Sigmoid colon (tissue), 7 donors: Measurements from ENCODE around the gene ARSB. TPM values are rescaled to one million over a fixed set of nuclear protein-coding genes. Genes with fewer than 3 reads are reported as not detected.

Experiments used
- DNase-seq: peaks from one replicate; pipeline ENCODE4 v3.0.0-alpha.2; 2019
- H3K27ac ChIP-seq, 4 donors: fragments of 200-600 bp; sonication (generic); one replicate each; pipeline ENCODE4 v1.5.1; 2016 to 2019; ENCODE audit warnings: mild to moderate bottlenecking in 1 of 4
- H3K27me3 ChIP-seq, 3 donors: fragments of 200-600 bp; sonication (generic); one replicate each; pipeline ENCODE4 v1.5.1; 2019; ENCODE audit warnings: mild to moderate bottlenecking in 1 of 3
- H3K36me3 ChIP-seq, 4 donors: fragments of 200-600 bp; sonication (generic); one replicate each; pipeline ENCODE4 v1.5.1; 2016 to 2019
- H3K4me1 ChIP-seq, 4 donors: fragments of 200-600 bp; sonication (generic); one replicate each; pipeline ENCODE4 v1.5.1; 2017 to 2019
- H3K4me3 ChIP-seq, 4 donors: fragments of 200-600 bp; sonication (generic); one replicate each; pipeline ENCODE4 v1.5.1; 2017 to 2019; ENCODE audit warnings: mild to moderate bottlenecking in 2 of 4, moderate library complexity in 1 of 4
- H3K9me3 ChIP-seq, 4 donors: fragments of 200-600 bp in 3 of 4; sonication (generic) in 3 of 4; one replicate each; pipeline versions ENCODE4 v1.5.1 to v1.6.1; 2013 to 2019
- CTCF ChIP-seq, 4 experiments: fragments of 450-650 bp in 3 of 4; fragments of 200-600 bp in 1 of 4; IDR thresholded peaks; one replicate each; pipeline ENCODE4 v1.5.1; 2016 to 2019; ENCODE audit warnings: antibody characterized with exemption in 4 of 4, mild to moderate bottlenecking in 3 of 4, moderate library complexity in 2 of 4
- EP300 ChIP-seq, 4 donors: sonication (generic); formaldehyde crosslinking; IDR thresholded peaks; one replicate each; pipeline ENCODE4 v1.6.1; 2017; ENCODE audit warnings: antibody characterized with exemption in 4 of 4
- POLR2A ChIP-seq, 2 donors: fragments of 450-650 bp; IDR thresholded peaks; one replicate each; pipeline ENCODE4 v1.6.1; 2016; ENCODE audit warnings: antibody characterized with exemption in 2 of 2, mild to moderate bottlenecking in 2 of 2, moderate library complexity in 2 of 2
- POLR2AphosphoS5 ChIP-seq, 4 donors: sonication (generic); formaldehyde crosslinking; IDR thresholded peaks; one replicate each; pipeline ENCODE4 v1.6.1; 2017; ENCODE audit warnings: antibody characterized with exemption in 4 of 4
- WGBS, 2 donors: extraction: QIAGEN DNeasy Blood & Tissue Kit; methylation state at CpG; one replicate each; pipeline ENCODE4 v1.1.7; 2013; 5-methylcytosine and 5-hydroxymethylcytosine counted together
- intact Hi-C: fragments of 100-400 bp; cut with DNase I; formaldehyde crosslinking; loops from one replicate; pipeline ENCODE4 v1.15.1; 2023
- polyA plus RNA-seq, 3 donors: library from polyadenylated mRNA; stranded (reverse); fragments of 200-250 nt; gene quantifications; one replicate each; pipeline ENCODE4 v1.2.3, GENCODE V29; 2013
- total RNA-seq, 4 donors: library from RNA; depleted of rRNA; stranded (reverse); fragments of >200 nt; gene quantifications; one replicate each; pipeline ENCODE4 v1.1.0, GENCODE V29; 2016
- donor health status: healthy with polysubstance abuse.
- donor health status: Bipolar disorder and iron deficiency.
- donor health status: healthy.

The ARSB gene
- total and polyA plus RNA-seq, 7 donors, result 1.2 to 22.2 (median 8.6) TPM

- H3K4me3 ChIP-seq, result no peak overlapping the region
- 88 to 91% methylated on average over 9 of the region's 9 CpGs for WGBS, 2 donors
- H3K36me3 ChIP-seq, result no peaks in the 10 kb centered on the region
- no peak overlapping the region for H3K27ac ChIP-seq
- intact Hi-C loops, result no loop called here
- TF ChIP-seq CTCF (IDR thresholded peaks at IDR 0.05) (no peak), POLR2AphosphoS5 (IDR thresholded peaks at IDR 0.05) (no peak), EP300 (IDR thresholded peaks at IDR 0.05) (no peak), POLR2A (IDR thresholded peaks at IDR 0.05) (no peak)
- no peaks in the 10 kb centered on the region for H3K27me3 ChIP-seq
- H3K9me3 ChIP-seq, result no peaks in the 10 kb centered on the region
- no peak for DNase-seq
- peaks cover 0 to 3% (median 0%) of the 10 kb centered on the region in 4 donors for H3K4me1 ChIP-seq
These were observed 54.4 kb downstream of the ARSB start for GRCh38 chr5:78930721-78931120.

DNA sequence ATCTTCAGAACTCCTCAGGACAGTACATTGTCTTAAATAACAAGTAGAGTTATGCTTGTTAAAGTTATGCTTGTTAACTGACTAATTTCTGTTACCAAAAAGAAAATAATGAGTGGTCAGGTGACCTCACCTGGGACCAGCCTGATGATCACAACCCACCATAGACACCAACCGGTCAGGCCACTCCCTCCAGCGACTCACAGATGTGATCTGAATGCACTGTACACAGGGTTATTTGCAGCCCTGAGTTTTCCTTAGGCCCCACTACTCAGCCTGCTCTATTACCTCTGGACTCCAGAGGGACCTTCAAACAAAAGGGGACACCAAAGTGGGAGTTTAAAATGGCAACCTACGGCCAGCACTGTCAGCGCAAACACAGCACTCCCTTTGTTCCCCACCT, 55.3 kb downstream of the ARSB start:
- no peaks in the 10 kb centered on the region for H3K36me3 ChIP-seq
- H3K4me1 ChIP-seq, result peaks cover 0 to 3% (median 0%) of the 10 kb centered on the region in 4 donors
- TF ChIP-seq EP300 (IDR thresholded peaks at IDR 0.05) (no peak), POLR2AphosphoS5 (IDR thresholded peaks at IDR 0.05) (no peak), POLR2A (IDR thresholded peaks at IDR 0.05) (no peak), CTCF (IDR thresholded peaks at IDR 0.05) (no peak)
- H3K27ac ChIP-seq, result no peak overlapping the region
- intact Hi-C loops, result no loop called here
- H3K9me3 ChIP-seq, result no peaks in the 10 kb centered on the region
- DNase-seq, result no peak
- no peaks in the 10 kb centered on the region for H3K27me3 ChIP-seq
- no peak overlapping the region for H3K4me3 ChIP-seq
- WGBS, 2 donors, result 87 to 88% methylated on average over 4 of the region's 4 CpGs

DNA sequence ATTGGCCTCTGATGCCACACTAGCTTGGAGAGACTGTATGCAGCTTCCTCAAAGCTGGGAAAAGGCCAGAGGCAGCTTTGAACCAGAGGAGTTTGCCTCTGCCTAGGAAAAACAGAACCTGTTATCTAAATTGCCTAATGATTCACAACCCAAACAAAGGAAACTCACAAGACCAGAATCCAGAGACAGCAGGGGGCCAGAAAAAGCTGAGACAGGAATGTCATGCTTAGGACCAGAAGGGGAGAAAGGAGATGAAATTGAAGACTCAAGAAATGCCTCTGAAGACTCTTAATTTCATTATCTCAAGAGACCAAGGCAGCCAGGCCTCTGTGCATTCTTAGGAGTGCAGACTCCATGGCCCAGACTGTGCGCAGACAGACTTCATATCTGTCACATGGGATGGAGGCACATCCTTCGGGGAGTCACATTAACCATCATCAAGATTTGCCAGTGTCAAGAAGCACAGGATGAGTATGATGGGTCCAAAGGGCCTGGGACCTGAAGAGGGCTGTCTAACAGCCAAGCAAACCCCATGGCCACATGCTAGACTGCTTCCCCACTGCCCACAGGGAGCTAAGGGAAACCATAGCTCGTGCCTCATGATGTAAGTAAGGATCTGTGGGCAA, 57.3 kb downstream of the ARSB start:
- TF ChIP-seq POLR2AphosphoS5 (IDR thresholded peaks at IDR 0.05), result no peak
- no peak for TF ChIP-seq CTCF (IDR thresholded peaks at IDR 0.05)
- no peak for TF ChIP-seq POLR2A (IDR thresholded peaks at IDR 0.05)
- no peak for TF ChIP-seq EP300 (IDR thresholded peaks at IDR 0.05)
- 96 to 98% methylated on average over 3 of the region's 3 CpGs for WGBS, 2 donors
- Histone ChIP-seq H3K4me1 (peaks cover 0 to 3% (median 0%) of the 10 kb centered on the region in 4 donors), H3K36me3 (no peaks in the 10 kb centered on the region), H3K27me3 (no peaks in the 10 kb centered on the region), H3K27ac (no peak overlapping the region), H3K4me3 (no peak overlapping the region), H3K9me3 (no peaks in the 10 kb centered on the region)
- intact Hi-C loops, result no loop called here
- no peak for DNase-seq

- intact Hi-C loops, result no loop called here
- no peak overlapping the region for H3K27ac ChIP-seq
- DNase-seq, result no peak
- H3K36me3 ChIP-seq, result no peaks in the 10 kb centered on the region
- no peaks in the 10 kb centered on the region for H3K9me3 ChIP-seq
- H3K4me1 ChIP-seq, result peaks cover 0 to 3% (median 0%) of the 10 kb centered on the region in 4 donors
- TF ChIP-seq CTCF (IDR thresholded peaks at IDR 0.05), result no peak
- TF ChIP-seq POLR2A (IDR thresholded peaks at IDR 0.05), result no peak
- TF ChIP-seq POLR2AphosphoS5 (IDR thresholded peaks at IDR 0.05), result no peak
- TF ChIP-seq EP300 (IDR thresholded peaks at IDR 0.05), result no peak
- H3K27me3 ChIP-seq, result no peaks in the 10 kb centered on the region
- 88 to 93% methylated on average over 2 of the region's 2 CpGs for WGBS, 2 donors
- H3K4me3 ChIP-seq, result no peak overlapping the region
These were observed 58.9 kb downstream of the ARSB start for GRCh38 chr5:78926252-78926651.
